ENCODE measurements around the gene KDM1B. TPM values are rescaled to one million over a fixed set of nuclear protein-coding genes. Genes with fewer than 3 reads are reported as not detected.
A peak's percentile ranks its signal among the peaks of the same experiment; 100 is the strongest.

KDM1B gene
- total and polyA plus RNA-seq, 9 of the 15 experiments (the other 6 are each of a cell fraction or from before 2014, with no cell fraction given): 1.4 to 58.9 (median 36.3) TPM

GRCh38 chr6:18263418-18264218, 108.4 kb downstream of the KDM1B start:
- CTCF ChIA-PET (ENCODE audit: low intra/inter-chr PET ratio): interaction anchor here (0.8 to 0.9 kb wide), 2 partner anchors 240 to 664 kb away, joined by 3 read pairs; partner anchors contain the start of gene FAM8A1
- peaks cover 21 to 29% of the 10 kb centered on the region in 2 experiments for H3K4me1 ChIP-seq (replicated peaks in 1 of 2; ENCODE audit: control insufficient read depth in 2 of 2, insufficient read depth in 2 of 2, low read length in 2 of 2)
- TSS peak; percentile 71 for BruUV-seq (replicated peaks)
- TF ChIP-seq RB1 (IDR thresholded peaks at IDR 0.05; ENCODE audit: low read depth) (peak; percentile 62), OTX1 (CRISPR knock-in tag; IDR thresholded peaks at IDR 0.05) (no peak), SRSF3 (IDR thresholded peaks at IDR 0.05; ENCODE audit: insufficient read depth, low read length) (0 out of 2 replicates have a peak, but pooled peaks have one; percentile 64), MEF2A (IDR thresholded peaks at IDR 0.05; ENCODE audit: control insufficient read depth, low read depth, low read length) (no peak), KDM1A (IDR thresholded peaks at IDR 0.05) (peak in 1 of 2 experiments; percentile 9; a peak in 1 of 4 replicates), HDAC3 (IDR thresholded peaks at IDR 0.05; ENCODE audit: borderline replicate concordance, partially characterized antibody) (no peak), YY1 (IDR thresholded peaks at IDR 0.05; ENCODE audit: borderline replicate concordance in 1 of 3, control insufficient read depth in 1 of 3, extremely low read depth in 1 of 3, insufficient read depth in 3 of 3, insufficient read length in 1 of 3, insufficient replicate concordance in 2 of 3, low read depth in 1 of 3, low read length in 2 of 3) (no peak), C11orf30 (IDR thresholded peaks at IDR 0.05; ENCODE audit: low read depth) (no peak), ATF6 (CRISPR knock-in tag; IDR thresholded peaks at IDR 0.05) (peak; percentile 33; the same call in 1 of the 2 replicates), XRCC4 (IDR thresholded peaks at IDR 0.05; ENCODE audit: extremely low read depth, insufficient read depth, insufficient read length) (no peak), ZNF395 (CRISPR knock-in tag; IDR thresholded peaks at IDR 0.05) (no peak), NCOA1 (IDR thresholded peaks at IDR 0.05; ENCODE audit: low read depth) (no peak), SPI1 (IDR thresholded peaks at IDR 0.05; ENCODE audit: borderline replicate concordance, low read depth, low read length) (no peak), BHLHE40 (IDR thresholded peaks at IDR 0.05; ENCODE audit: low read length) (no peak), SMAD1 (IDR thresholded peaks at IDR 0.05; ENCODE audit: low read depth, low read length, partially characterized antibody) (no peak), RAD51 (IDR thresholded peaks at IDR 0.05; ENCODE audit: borderline replicate concordance, low read depth) (0 out of 2 replicates have a peak, but pooled peaks have one; percentile 7), L3MBTL2 (IDR thresholded peaks at IDR 0.05) (0 out of 2 replicates have a peak, but pooled peaks have one; percentile 10), MEF2D (tag; conservative IDR thresholded peaks at IDR 0.05; ENCODE audit: low read depth) (no peak)

More at GRCh38 chr6:18263418-18264218, 108.4 kb downstream of the KDM1B start:
- Histone ChIP-seq H3K27me3 (ENCODE audit: control insufficient read depth in 2 of 2, insufficient read depth in 2 of 2, low read length in 2 of 2) (no peaks in the 10 kb centered on the region), H3K4me2 (ENCODE audit: insufficient read depth, low read length) (peak overlapping the region; percentile 79), H3K36me3 (ENCODE audit: control insufficient read depth, insufficient read depth, low read length) (peaks cover 41% of the 10 kb centered on the region), H3K9ac (ENCODE audit: insufficient read depth in 1 of 2, low read depth in 2 of 2, low read length in 2 of 2) (peak overlapping the region; percentile 95 to 99), H3K27ac (ENCODE audit: extremely low read depth, low read depth, low read length) (peak overlapping the region; percentile 97), H3K4me3 (peak overlapping the region; percentile 92), H3K79me2 (ENCODE audit: control insufficient read depth, insufficient read depth, low read length) (peaks cover 61% of the 10 kb centered on the region), H4K20me1 (replicated peaks; ENCODE audit: control insufficient read depth, insufficient read depth, low read length) (peaks cover 36% of the 10 kb centered on the region), H3K9me3 (replicated peaks; ENCODE audit: control insufficient read depth, insufficient read depth, low read depth, low read length) (peaks cover 6% of the 10 kb centered on the region), H3K9me1 (ENCODE audit: control insufficient read depth, insufficient read depth, low read length) (no peaks in the 10 kb centered on the region), H2AFZ (ENCODE audit: low read depth, low read length) (peak overlapping the region; percentile 75)
- intact Hi-C loops (cut with micrococcal nuclease) (loop anchor here (1.0 to 5.0 kb wide), 3 partner anchors 106 to 556 kb away; partner anchors contain the start of genes KDM1B, NUP153 and TPMT), in situ Hi-C loops (cut with MboI) (no loop called here)
- FAIRE-seq: no peak
- peak; percentile 15 for ATAC-seq
- under 1% methylated on average over 49 of the region's 50 CpGs for WGBS (ENCODE audit: insufficient coverage, low coverage, missing lambda C conversion rate)
- DNase-seq (ENCODE audit: extremely low read depth in 1 of 4, low spot score in 3 of 4): peak in 1 of 4 experiments; percentile 29
- POLR2A ChIA-PET: interaction anchor here (0.8 to 2.3 kb wide), 5 partner anchors 10 to 672 kb away, joined by 3 to 14 read pairs (median 4); no protein-coding TSS in a partner anchor

Measured in K562 (cell line).